ENCODE data around the gene ATP5F1E. TPM values are rescaled to one million over a fixed set of nuclear protein-coding genes. Genes with fewer than 3 reads are reported as not detected.

Gene ATP5F1E
- total and polyA plus RNA-seq, 4 donors: 11.7 to 148 (median 27.7) TPM

DNA sequence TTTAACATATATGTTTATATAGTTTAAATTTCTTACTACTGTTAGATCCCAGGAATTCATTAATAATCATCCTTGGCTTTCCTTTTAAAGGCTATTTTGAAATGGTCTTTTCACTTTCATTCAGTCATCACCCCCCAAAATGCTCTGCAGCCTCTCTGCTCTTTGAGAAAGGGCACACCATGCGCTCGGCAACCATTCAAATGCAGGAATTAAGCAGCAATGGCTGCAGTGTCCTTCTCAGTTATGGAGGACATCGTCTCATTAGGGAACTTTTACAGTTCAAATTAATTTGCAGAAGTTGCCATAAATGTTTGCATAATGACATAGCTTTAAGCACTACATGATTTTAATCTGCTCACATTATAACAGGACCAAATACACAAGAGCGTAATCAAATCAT lies 6.6 kb downstream of the ATP5F1E start:
- H3K27ac ChIP-seq (ENCODE audit: low read depth in 1 of 2, low read length in 2 of 2): no peak overlapping the region
- 94% methylated on average over 4 of the region's 4 CpGs for WGBS
- H3K4me3 ChIP-seq (ENCODE audit: low read depth in 1 of 3, low read length in 3 of 3): no peak overlapping the region
- H3K36me3 ChIP-seq (ENCODE audit: control insufficient read depth in 4 of 4, insufficient read depth in 3 of 4, low read depth in 1 of 4, low read length in 3 of 4): peaks cover 8 to 48% (median 23%) of the 10 kb centered on the region in 4 donors
- H3K9ac ChIP-seq (ENCODE audit: low read depth in 1 of 2, low read length in 2 of 2): no peak overlapping the region
- no peaks in the 10 kb centered on the region for H3K27me3 ChIP-seq (ENCODE audit: control insufficient read depth in 4 of 4, insufficient read depth in 4 of 4, low read length in 3 of 4)
- H3K9me3 ChIP-seq (ENCODE audit: control insufficient read depth in 4 of 4, low read length in 3 of 4): no peaks in the 10 kb centered on the region
- no peak for DNase-seq (ENCODE audit: low spot score)
- H3K4me1 ChIP-seq (ENCODE audit: control insufficient read depth in 4 of 4, insufficient read depth in 4 of 4, low read length in 3 of 4): peaks cover 5 to 26% (median 14%) of the 10 kb centered on the region in 4 donors
- TF ChIP-seq TAF1 (conservative IDR thresholded peaks at IDR 0.05) (no peak), FOXA2 (IDR thresholded peaks at IDR 0.05) (no peak), FOXA1 (IDR thresholded peaks at IDR 0.05) (no peak), RXRA (IDR thresholded peaks at IDR 0.05) (no peak), GABPA (IDR thresholded peaks at IDR 0.05 in 1 of 2, conservative IDR thresholded peaks at IDR 0.05 in 1 of 2) (no peak), HNF4G (IDR thresholded peaks at IDR 0.05) (no peak)

DNA sequence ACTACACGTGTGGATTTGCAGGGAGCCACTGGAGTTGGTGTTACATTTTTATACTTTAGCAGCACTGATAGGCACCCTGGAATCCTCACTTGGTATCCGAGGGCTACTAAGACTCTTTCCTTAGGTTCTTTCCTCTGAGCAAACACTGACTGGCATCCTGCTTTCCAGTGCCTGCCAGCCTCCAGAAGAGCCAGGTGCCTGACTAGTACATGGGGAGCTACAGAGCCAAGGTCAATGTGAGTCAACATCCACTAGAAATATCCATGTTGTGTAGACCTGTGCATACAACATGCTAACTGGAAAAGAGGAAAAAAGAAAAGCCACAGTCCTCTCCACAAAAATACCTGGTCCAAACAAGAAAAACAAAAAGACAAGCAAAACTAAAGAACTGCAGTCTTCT lies 7.0 kb downstream of the ATP5F1E start:
- no peaks in the 10 kb centered on the region for H3K9me3 ChIP-seq (ENCODE audit: control insufficient read depth in 4 of 4, low read length in 3 of 4)
- H3K27me3 ChIP-seq (ENCODE audit: control insufficient read depth in 4 of 4, insufficient read depth in 4 of 4, low read length in 3 of 4): no peaks in the 10 kb centered on the region
- no peak for DNase-seq (ENCODE audit: low spot score)
- 59% methylated on average over 2 of the region's 2 CpGs for WGBS
- H3K9ac ChIP-seq (ENCODE audit: low read depth in 1 of 2, low read length in 2 of 2): no peak overlapping the region
- TF ChIP-seq, protein P1, sequence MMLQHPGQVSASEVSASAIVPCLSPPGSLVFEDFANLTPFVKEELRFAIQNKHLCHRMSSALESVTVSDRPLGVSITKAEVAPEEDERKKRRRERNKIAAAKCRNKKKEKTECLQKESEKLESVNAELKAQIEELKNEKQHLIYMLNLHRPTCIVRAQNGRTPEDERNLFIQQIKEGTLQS (IDR thresholded peaks at IDR 0.05): no peak
- no peak for TF ChIP-seq RXRA (IDR thresholded peaks at IDR 0.05)
- TF ChIP-seq, protein P2, sequence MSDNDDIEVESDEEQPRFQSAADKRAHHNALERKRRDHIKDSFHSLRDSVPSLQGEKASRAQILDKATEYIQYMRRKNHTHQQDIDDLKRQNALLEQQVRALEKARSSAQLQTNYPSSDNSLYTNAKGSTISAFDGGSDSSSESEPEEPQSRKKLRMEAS (IDR thresholded peaks at IDR 0.05): no peak
- H3K27ac ChIP-seq (ENCODE audit: low read depth in 1 of 2, low read length in 2 of 2): no peak overlapping the region
- H3K36me3 ChIP-seq (ENCODE audit: control insufficient read depth in 4 of 4, insufficient read depth in 3 of 4, low read depth in 1 of 4, low read length in 3 of 4): peaks cover 8 to 45% (median 23%) of the 10 kb centered on the region in 4 donors
- H3K4me1 ChIP-seq (ENCODE audit: control insufficient read depth in 4 of 4, insufficient read depth in 4 of 4, low read length in 3 of 4): peaks cover 3 to 26% (median 13%) of the 10 kb centered on the region in 4 donors
- no peak overlapping the region for H3K4me3 ChIP-seq (ENCODE audit: low read depth in 1 of 3, low read length in 3 of 3)

DNA sequence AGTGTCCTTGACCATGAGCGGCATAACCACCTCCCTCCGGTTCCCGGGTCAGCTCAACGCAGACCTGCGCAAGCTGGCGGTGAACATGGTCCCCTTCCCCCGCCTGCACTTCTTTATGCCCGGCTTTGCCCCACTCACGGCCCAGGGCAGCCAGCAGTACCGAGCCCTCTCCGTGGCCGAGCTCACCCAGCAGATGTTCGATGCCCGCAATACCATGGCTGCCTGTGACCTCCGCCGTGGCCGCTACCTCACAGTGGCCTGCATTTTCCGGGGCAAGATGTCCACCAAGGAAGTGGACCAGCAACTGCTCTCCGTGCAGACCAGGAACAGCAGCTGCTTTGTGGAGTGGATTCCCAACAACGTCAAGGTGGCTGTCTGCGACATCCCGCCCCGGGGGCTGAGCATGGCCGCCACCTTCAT lies 8.0 kb downstream of the ATP5F1E start:
- Histone ChIP-seq H3K9me3 (ENCODE audit: control insufficient read depth in 4 of 4, low read length in 3 of 4) (no peaks in the 10 kb centered on the region), H3K36me3 (ENCODE audit: control insufficient read depth in 4 of 4, insufficient read depth in 3 of 4, low read depth in 1 of 4, low read length in 3 of 4) (peaks cover 8 to 38% (median 20%) of the 10 kb centered on the region in 4 donors)
- WGBS: 97% methylated on average over 24 of the region's 24 CpGs

More for the DNA sequence above, 8.0 kb downstream of the ATP5F1E start:
- TF ChIP-seq, protein P1 (IDR thresholded peaks at IDR 0.05): no peak
- TF ChIP-seq, protein P3, sequence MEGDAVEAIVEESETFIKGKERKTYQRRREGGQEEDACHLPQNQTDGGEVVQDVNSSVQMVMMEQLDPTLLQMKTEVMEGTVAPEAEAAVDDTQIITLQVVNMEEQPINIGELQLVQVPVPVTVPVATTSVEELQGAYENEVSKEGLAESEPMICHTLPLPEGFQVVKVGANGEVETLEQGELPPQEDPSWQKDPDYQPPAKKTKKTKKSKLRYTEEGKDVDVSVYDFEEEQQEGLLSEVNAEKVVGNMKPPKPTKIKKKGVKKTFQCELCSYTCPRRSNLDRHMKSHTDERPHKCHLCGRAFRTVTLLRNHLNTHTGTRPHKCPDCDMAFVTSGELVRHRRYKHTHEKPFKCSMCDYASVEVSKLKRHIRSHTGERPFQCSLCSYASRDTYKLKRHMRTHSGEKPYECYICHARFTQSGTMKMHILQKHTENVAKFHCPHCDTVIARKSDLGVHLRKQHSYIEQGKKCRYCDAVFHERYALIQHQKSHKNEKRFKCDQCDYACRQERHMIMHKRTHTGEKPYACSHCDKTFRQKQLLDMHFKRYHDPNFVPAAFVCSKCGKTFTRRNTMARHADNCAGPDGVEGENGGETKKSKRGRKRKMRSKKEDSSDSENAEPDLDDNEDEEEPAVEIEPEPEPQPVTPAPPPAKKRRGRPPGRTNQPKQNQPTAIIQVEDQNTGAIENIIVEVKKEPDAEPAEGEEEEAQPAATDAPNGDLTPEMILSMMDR (IDR thresholded peaks at IDR 0.05; ENCODE audit: low read depth, low read length, missing input control): no peak
- TF ChIP-seq RXRA (IDR thresholded peaks at IDR 0.05) (no peak), JUND (IDR thresholded peaks at IDR 0.05) (no peak), GABPA (IDR thresholded peaks at IDR 0.05 in 1 of 2, conservative IDR thresholded peaks at IDR 0.05 in 1 of 2) (no peak), YY1 (IDR thresholded peaks at IDR 0.05) (no peak), HNF4G (IDR thresholded peaks at IDR 0.05) (no peak)
- TF ChIP-seq, protein P4, sequence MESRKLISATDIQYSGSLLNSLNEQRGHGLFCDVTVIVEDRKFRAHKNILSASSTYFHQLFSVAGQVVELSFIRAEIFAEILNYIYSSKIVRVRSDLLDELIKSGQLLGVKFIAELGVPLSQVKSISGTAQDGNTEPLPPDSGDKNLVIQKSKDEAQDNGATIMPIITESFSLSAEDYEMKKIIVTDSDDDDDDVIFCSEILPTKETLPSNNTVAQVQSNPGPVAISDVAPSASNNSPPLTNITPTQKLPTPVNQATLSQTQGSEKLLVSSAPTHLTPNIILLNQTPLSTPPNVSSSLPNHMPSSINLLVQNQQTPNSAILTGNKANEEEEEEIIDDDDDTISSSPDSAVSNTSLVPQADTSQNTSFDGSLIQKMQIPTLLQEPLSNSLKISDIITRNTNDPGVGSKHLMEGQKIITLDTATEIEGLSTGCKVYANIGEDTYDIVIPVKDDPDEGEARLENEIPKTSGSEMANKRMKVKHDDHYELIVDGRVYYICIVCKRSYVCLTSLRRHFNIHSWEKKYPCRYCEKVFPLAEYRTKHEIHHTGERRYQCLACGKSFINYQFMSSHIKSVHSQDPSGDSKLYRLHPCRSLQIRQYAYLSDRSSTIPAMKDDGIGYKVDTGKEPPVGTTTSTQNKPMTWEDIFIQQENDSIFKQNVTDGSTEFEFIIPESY (IDR thresholded peaks at IDR 0.05): no peak
- no peak for DNase-seq (ENCODE audit: low spot score)
- Histone ChIP-seq H3K9ac (ENCODE audit: low read depth in 1 of 2, low read length in 2 of 2) (no peak overlapping the region), H3K27ac (ENCODE audit: low read depth in 1 of 2, low read length in 2 of 2) (no peak overlapping the region), H3K4me3 (ENCODE audit: low read depth in 1 of 3, low read length in 3 of 3) (no peak overlapping the region), H3K4me1 (ENCODE audit: control insufficient read depth in 4 of 4, insufficient read depth in 4 of 4, low read length in 3 of 4) (peaks cover 3 to 26% (median 8%) of the 10 kb centered on the region in 4 donors), H3K27me3 (ENCODE audit: control insufficient read depth in 4 of 4, insufficient read depth in 4 of 4, low read length in 3 of 4) (no peaks in the 10 kb centered on the region)

Data from liver (tissue), 9 donors.